Pancreas (tissue), 10 donors: ENCODE data around the gene PRKCA. TPM values are rescaled to one million over a fixed set of nuclear protein-coding genes. Genes with fewer than 3 reads are reported as not detected.

Experiments used
- ATAC-seq, 4 donors: fragments of 200-7000 bp; cut with Tn5 transposase; one replicate each; pipeline versions ENCODE4 v1.8.0 to v1.9.1; 2020; ENCODE audit warnings: mild to moderate bottlenecking in 4 of 4, moderate library complexity in 4 of 4
- DNase-seq, 6 donors: peaks; one replicate each; pipeline ENCODE4 v3.0.0-alpha.2; 2020
- FAIRE-seq: peaks from 2 replicates; lab custom pipeline; 2012; peaks lifted over from hg19 to GRCh38; lab: Jason Lieb, UNC
- H3K27ac ChIP-seq, 4 donors: fragments of 200-600 bp; sonication (generic); 1 replicate in 3 of 4; 2 replicates in 1 of 4; pipeline versions ENCODE4 v1.5.0 to v1.8.0; 2020
- H3K27me3 ChIP-seq, 4 donors: fragments of 200-600 bp; one replicate each; pipeline ENCODE4 v1.8.0; 2021
- H3K36me3 ChIP-seq, 3 donors: fragments of 200-600 bp; sonication (generic) in 1 of 3; one replicate each; pipeline versions ENCODE4 v1.5.0 to v1.8.0; 2020 to 2021
- H3K4me1 ChIP-seq, 3 donors: fragments of 200-600 bp; one replicate each; pipeline ENCODE4 v1.8.0; 2021
- H3K4me3 ChIP-seq, 4 donors: fragments of 200-600 bp; sonication (generic) in 2 of 4; one replicate each; pipeline versions ENCODE4 v1.5.0 to v1.8.0; 2020 to 2021
- H3K9me3 ChIP-seq, 4 donors: fragments of 200-600 bp; one replicate each; pipeline ENCODE4 v1.8.0; 2021
- CTCF ChIP-seq, 4 donors: fragments of 200-600 bp; sonication (generic) in 3 of 4; IDR thresholded peaks; one replicate each; pipeline versions ENCODE4 v1.5.0 to v1.8.0; 2021; ENCODE audit warnings: antibody characterized with exemption in 4 of 4
- WGBS, 2 donors: extraction: QIAGEN DNeasy Blood & Tissue Kit; methylation state at CpG; one replicate each; pipeline ENCODE4 v1.1.7; 2013; 5-methylcytosine and 5-hydroxymethylcytosine counted together
- intact Hi-C, 3 donors: fragments of 100-400 bp; cut with DNase I; formaldehyde crosslinking; loops; one replicate each; pipeline versions ENCODE4 v1.11.1 to v1.14.2; 2022
- polyA plus RNA-seq, 2 donors: library from polyadenylated mRNA; stranded (reverse); fragments of 200-250 nt; gene quantifications; one replicate each; pipeline ENCODE4 v1.2.3, GENCODE V29; 2013
- total RNA-seq, 6 donors: library from RNA; stranded (reverse); fragmentation: NEBNext Ultra II Directional in 4 of 6; extraction: Animal tissue kit (Norgen Biotek cat#: 25700) in 4 of 6; gene quantifications; one replicate each; pipeline versions ENCODE4 v1.2.1 to v1.2.4, GENCODE V29; 2021 to 2023
- donor health status: healthy with polysubstance abuse.
- donor health status: DM: no; HTN: no; CAD: no; lungs with moderate emphysema.
- donor health status: DM: no; HTN: no; CAD: no.
- donor health status: control.
- donor health status: control.
- donor health status: Bipolar disorder and iron deficiency.
- donor health status: DM: yes; HTN: yes; CAD: no.
- donor health status: DM: no; HTN: no; CAD: no.
- donor health status: DM: no; HTN: no; CAD: no.
- donor health status: DM: yes; HTN: yes; CAD: no.

Gene PRKCA
- total and polyA plus RNA-seq, 8 donors: 3.5 to 22.3 (median 10.2) TPM

GRCh38 chr17:66737524-66737923 is 435.1 kb downstream of the PRKCA start:
- DNase-seq (peak in 1 of 6 donors; percentile 52), ATAC-seq (peak in 3 of 4 donors; percentile 82 to 96 (median 85)), FAIRE-seq (no peak)
- Histone ChIP-seq H3K27ac (no peak overlapping the region), H3K4me3 (no peak overlapping the region), H3K4me1 (no peaks in the 10 kb centered on the region), H3K27me3 (no peaks in the 10 kb centered on the region), H3K36me3 (peaks cover 0 to 7% (median 0%) of the 10 kb centered on the region in 3 donors), H3K9me3 (no peaks in the 10 kb centered on the region)
- intact Hi-C loops: loop anchor here in 1 of 3 donors (10.0 kb wide), 1 partner anchor 157 kb away; no protein-coding TSS in a partner anchor
- 79 to 83% methylated on average over 12 of the region's 12 CpGs for WGBS, 2 donors
- TF ChIP-seq CTCF (IDR thresholded peaks at IDR 0.05): no peak

- Histone ChIP-seq H3K27ac (no peak overlapping the region), H3K9me3 (no peaks in the 10 kb centered on the region), H3K36me3 (peaks cover 0 to 7% (median 0%) of the 10 kb centered on the region in 3 donors), H3K4me3 (no peak overlapping the region), H3K4me1 (no peaks in the 10 kb centered on the region), H3K27me3 (no peaks in the 10 kb centered on the region)
- ATAC-seq (no peak), DNase-seq (no peak), FAIRE-seq (no peak)
- intact Hi-C loops: loop anchor here in 1 of 3 donors (10.0 kb wide), 1 partner anchor 156 kb away; no protein-coding TSS in a partner anchor
- 69 to 82% methylated on average over 4 of the region's 4 CpGs for WGBS, 2 donors
- no peak for TF ChIP-seq CTCF (IDR thresholded peaks at IDR 0.05)
These were observed 435.9 kb downstream of the PRKCA start for GRCh38 chr17:66738301-66738700.

GRCh38 chr17:66739553-66739952 is 437.1 kb downstream of the PRKCA start:
- H3K4me3 ChIP-seq: no peak overlapping the region
- H3K9me3 ChIP-seq: no peaks in the 10 kb centered on the region
- peaks cover 0 to 7% (median 0%) of the 10 kb centered on the region in 3 donors for H3K36me3 ChIP-seq
- H3K27me3 ChIP-seq: no peaks in the 10 kb centered on the region
- ATAC-seq (no peak), DNase-seq (peak in 1 of 6 donors; percentile 11), FAIRE-seq (no peak)
- H3K4me1 ChIP-seq: no peaks in the 10 kb centered on the region
- intact Hi-C loops: loop anchor here in 1 of 3 donors (10.0 kb wide), 1 partner anchor 155 kb away; no protein-coding TSS in a partner anchor
- WGBS, 2 donors: 85 to 88% methylated on average over 8 of the region's 8 CpGs
- TF ChIP-seq CTCF (IDR thresholded peaks at IDR 0.05): no peak
- H3K27ac ChIP-seq: no peak overlapping the region

- WGBS, 2 donors: 86 to 87% methylated on average over 5 of the region's 5 CpGs
- no peak for FAIRE-seq
- intact Hi-C loops: no loop called here
- H3K9me3 ChIP-seq: no peaks in the 10 kb centered on the region
- no peak overlapping the region for H3K4me3 ChIP-seq
- DNase-seq: no peak
- ATAC-seq: no peak
- no peaks in the 10 kb centered on the region for H3K4me1 ChIP-seq
- no peak overlapping the region for H3K27ac ChIP-seq
- peaks cover 0 to 6% (median 0%) of the 10 kb centered on the region in 3 donors for H3K36me3 ChIP-seq
- TF ChIP-seq CTCF (IDR thresholded peaks at IDR 0.05): no peak
- no peaks in the 10 kb centered on the region for H3K27me3 ChIP-seq
These were observed 437.8 kb downstream of the PRKCA start for GRCh38 chr17:66740226-66740625.

GRCh38 chr17:66743511-66743910 is 441.1 kb downstream of the PRKCA start:
- Histone ChIP-seq H3K27ac (no peak overlapping the region), H3K9me3 (no peaks in the 10 kb centered on the region), H3K36me3 (no peaks in the 10 kb centered on the region), H3K27me3 (no peaks in the 10 kb centered on the region), H3K4me3 (no peak overlapping the region), H3K4me1 (no peaks in the 10 kb centered on the region)
- no peak for TF ChIP-seq CTCF (IDR thresholded peaks at IDR 0.05)
- 96 to 99% methylated on average over 2 of the region's 2 CpGs for WGBS, 2 donors
- ATAC-seq (no peak), DNase-seq (no peak), FAIRE-seq (no peak)
- intact Hi-C loops: no loop called here
